NCI-H187 (cell line): ENCODE results near the gene WBP1L.
"Not testable (repeated sequence)": the region's sequence is repeated elsewhere in the genome, so short reads cannot be mapped to it uniquely, and the experiment has no call there.

Experiments used
- DNase-seq, 2 experiments: peaks; one replicate each; lab custom pipeline; 2025; lab: John Stamatoyannopoulos, UW

WBP1L gene

GRCh38 chr10:102743588-102744373 is at the start of gene WBP1L:
Gene WBP1L (plus strand): TSS chr10:102743948. CDS start chr10:102744054, 106 bp downstream.
- DNase-seq, result peak; percentile 93 to 97

GRCh38 chr10:102695401-102695800 is 48.3 kb upstream of the WBP1L start:
- not testable (repeated sequence) for DNase-seq

DNA sequence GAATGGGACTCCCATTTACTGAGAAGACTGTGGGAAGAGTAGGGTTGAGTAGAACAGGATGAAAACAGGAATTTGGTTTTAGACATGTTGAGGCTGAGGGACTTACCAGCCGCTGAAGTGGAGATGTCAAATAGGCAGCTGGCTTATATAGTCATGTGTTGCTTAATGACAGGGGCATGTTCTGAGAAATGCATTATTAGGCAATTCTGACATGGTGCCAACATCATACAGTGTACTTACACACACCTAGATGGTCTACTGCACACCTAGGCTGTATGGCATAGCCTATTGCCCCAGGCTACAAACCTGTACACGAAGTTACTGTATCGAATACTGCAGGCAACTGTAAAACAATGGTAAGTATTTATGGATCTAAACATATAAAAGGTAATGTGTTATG is 47.0 kb upstream of the WBP1L start:
- DNase-seq, result no peak

GRCh38 chr10:102698894-102699293 is 44.9 kb upstream of the WBP1L start:
- DNase-seq, result no peak

DNA sequence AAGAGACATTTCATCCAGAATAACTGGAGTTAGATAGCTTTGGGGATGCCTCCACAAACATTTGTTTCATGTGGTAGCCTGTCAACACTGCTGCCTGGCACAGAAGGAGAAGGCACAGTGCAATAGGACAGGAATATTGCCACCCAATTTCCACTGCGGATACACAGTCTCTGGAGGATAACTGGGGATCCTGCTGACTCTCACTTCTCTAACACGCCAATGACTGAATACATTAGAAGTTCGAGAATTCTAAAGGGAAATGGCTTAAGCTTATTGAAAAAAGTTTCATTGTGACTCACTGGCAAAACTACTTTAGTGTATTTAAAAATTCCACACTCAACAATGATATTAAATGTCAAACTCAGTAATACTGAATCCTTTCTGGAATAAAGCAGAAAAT is 42.5 kb upstream of the WBP1L start:
- DNase-seq, result no peak

GRCh38 chr10:102701796-102702195 is 42.0 kb upstream of the WBP1L start:
- DNase-seq, result no peak

- DNase-seq, result no peak
These were observed 41.0 kb upstream of the WBP1L start for GRCh38 chr10:102702742-102703141.

DNA sequence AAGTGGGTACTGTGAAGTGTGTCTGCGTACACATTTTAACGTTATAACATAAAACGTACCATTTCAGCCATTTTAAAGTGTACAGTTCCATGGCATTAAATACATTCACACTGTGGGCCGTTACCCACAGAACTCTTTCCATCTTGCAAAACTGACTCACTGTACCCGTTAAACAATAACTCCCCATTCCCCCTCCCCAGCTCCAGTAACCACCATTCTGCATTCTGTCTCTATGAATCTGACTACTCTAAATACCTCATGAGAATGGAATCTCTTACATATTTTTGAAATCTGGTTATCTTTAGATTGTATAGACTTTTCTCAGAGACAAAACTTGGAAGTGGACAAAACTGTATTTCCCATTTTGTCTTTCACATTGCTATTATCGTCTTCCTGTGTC is 38.8 kb upstream of the WBP1L start:
- DNase-seq, result no peak

DNA sequence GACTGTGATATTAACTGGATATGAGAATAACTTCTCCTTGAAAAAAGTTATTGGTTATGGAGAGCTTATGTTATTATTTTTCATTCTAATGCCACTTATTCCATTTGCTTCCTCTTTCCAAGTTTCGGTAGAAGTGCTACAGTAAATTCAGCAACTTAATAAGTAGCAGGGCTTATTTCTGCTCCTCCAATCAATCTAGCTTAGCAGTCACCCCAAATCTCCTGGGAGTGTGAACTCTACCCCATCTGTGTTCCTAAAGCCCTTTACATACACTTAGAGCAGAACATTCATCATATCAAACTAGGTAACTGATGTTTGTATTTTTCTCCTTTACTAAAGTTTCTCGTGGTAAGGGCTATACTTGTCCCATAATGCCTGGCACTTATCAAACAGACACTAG is 38.2 kb upstream of the WBP1L start:
- no peak for DNase-seq

GRCh38 chr10:102710609-102711008 is 33.1 kb upstream of the WBP1L start:
- no peak for DNase-seq

- DNase-seq, result no peak
These were observed 31.7 kb upstream of the WBP1L start for GRCh38 chr10:102712089-102712488.

GRCh38 chr10:102712843-102713538 is 30.8 kb upstream of the WBP1L start:
- no peak for DNase-seq

- DNase-seq, result no peak
These were observed 30.3 kb upstream of the WBP1L start for GRCh38 chr10:102713539-102713813.

DNA sequence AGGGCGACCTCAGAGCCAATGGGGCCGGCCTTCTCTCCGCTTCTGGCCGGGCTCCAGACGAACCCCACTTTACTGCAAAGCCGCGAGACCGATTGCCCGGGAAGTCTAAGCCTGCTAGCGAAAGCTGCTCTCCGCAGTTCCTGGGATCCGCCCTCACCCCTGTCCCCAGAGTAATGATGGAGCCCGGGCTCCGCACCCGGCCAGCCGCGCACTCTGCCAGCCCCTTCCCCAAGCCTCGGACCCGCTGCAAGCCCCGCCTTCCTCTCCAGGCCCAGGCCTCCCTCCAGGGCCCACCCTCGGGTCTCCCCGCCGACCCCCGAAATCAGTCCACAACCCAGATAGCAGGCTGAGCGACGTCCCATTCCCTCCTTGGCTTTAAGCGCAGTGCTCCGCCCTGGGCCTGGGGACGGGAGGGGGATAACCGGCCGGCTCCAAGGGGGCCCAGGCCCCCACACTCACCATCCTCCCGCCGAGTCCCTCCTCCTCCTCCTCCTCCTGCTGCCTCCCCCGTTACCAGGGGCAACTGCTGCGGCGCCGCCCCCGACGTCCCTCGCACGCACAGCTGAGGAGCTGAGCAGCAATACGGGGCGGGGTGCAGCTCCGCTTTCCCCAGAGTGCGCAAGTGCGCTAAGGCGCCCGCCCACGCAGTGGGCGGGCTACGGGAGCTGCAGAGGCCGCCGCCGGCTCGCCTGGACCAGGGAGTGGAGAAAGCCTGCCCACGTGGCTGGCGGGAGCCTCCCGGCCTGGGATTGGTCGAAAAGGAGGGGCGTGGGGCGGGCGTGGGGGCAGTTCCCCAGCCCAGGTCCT is 29.7 kb upstream of the WBP1L start, which contains the start of gene ARL3:
TSS of gene ARL3 (minus strand) at position 584 of the 807 bp plus-strand sequence. CDS start at position 462, 122 bp downstream.
- peak; percentile 81 to 82 for DNase-seq

GRCh38 chr10:102714621-102715455 is 28.9 kb upstream of the WBP1L start, which contains the start of gene SFXN2:
Gene SFXN2 (plus strand): TSS chr10:102714636. CDS start chr10:102726637, 12,001 bp downstream.
- no peak for DNase-seq

DNA sequence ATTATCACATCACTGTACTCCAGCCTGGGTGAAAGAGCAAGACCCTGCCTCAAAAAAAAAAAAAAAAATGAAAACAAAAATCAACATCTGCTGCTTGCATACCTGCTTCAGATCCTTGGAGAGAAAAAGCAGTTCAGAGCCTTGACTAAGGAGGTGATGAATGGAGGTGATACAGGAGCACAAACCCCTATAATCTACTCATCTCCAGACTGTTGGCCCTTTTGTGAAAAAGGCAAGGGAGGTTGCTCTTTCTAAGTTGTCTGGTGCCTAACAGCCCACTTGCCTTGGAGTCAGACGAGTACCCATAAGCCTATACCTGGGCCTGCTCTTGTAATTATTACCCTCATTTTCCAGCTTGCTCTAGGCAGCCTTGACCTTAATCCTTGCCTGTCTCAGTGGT is 27.9 kb upstream of the WBP1L start:
- DNase-seq, result no peak

- not testable (repeated sequence) for DNase-seq
These were observed 26.7 kb upstream of the WBP1L start for GRCh38 chr10:102716900-102717565.

- DNase-seq, result no peak
These were observed 25.5 kb upstream of the WBP1L start for GRCh38 chr10:102718220-102718619.

GRCh38 chr10:102720337-102720736 is 23.4 kb upstream of the WBP1L start:
- DNase-seq, result no peak

GRCh38 chr10:102720775-102721301 is 22.9 kb upstream of the WBP1L start:
- DNase-seq, result no peak

DNA sequence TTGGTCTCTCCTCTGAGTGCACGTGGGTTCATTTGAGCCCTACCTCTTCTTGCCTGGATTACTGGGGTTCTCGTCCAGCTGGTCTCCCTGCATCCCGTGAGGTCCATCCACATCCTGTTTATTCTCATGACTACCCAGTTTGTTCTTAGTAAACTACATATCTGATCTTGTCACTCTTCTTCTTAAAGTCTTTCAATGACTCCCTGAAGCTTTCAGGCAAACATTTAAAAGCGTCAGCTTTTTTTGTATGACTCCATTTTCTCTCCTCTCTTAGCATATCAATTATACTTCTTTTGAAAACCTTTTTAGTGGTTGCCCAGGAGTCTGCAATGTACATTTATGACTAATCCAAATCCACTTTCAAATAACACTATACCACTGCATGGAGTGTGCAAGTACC is 21.8 kb upstream of the WBP1L start:
- no peak for DNase-seq
